NOMO-1 (cell line): ENCODE results near the gene GGACT.
"Not testable (repeated sequence)": the region's sequence is repeated elsewhere in the genome, so short reads cannot be mapped to it uniquely, and the experiment has no call there.

Experiments
- DNase-seq, 2 experiments: peaks; one replicate each; lab custom pipeline; 2025; ENCODE audit not compliant: unreplicated experiment in 2 of 2; lab: John Stamatoyannopoulos, UW

Gene GGACT

DNA sequence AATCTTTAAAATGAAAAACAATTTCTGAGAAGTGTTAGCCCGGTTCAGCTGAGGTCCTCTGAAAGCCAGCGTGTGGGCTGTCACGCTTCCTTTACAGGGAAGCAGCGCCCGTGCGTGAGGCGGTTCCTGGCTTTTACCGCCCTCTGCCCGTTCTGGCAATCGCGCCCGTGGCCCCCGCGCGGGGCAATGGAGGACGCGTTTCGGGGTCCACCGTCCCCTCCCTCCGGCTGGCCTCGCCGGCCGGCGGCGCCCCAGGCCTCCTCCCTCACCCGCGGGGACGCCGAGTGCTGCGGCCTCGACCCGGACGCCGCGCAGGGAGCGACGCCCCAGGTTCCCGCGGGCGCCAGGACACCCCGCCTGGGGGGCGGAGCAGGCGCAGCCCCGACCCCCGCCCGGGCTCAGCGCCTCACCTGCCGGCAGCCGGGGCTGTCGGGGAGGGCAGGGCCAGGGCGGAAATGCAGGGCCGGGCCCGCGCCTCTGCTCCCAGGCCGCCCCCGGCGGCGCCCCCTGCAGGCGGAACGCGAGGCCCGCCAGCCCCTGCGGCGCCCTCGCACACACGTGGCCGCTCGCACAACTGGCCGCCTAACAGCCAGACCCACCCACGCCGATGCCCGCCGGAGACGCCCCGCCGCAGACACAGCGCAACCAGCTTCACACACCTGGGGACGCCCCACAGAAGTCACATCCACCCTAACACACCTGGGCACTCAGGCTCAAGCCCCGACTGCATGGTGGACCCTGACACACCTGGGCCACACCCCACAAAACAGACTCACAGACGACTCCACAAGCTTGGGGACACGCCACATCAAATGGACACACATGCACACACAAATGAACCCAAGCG lies at the start of gene GGACT:
GGACT (minus strand) TSS at position 459 of the 847 bp plus-strand sequence. CDS start 56,198 bp downstream, outside the sequence.
- DNase-seq: peak; percentile 57 to 82

GRCh38 chr13:100637796-100638195 lies 49.2 kb upstream of the GGACT start:
- no peak for DNase-seq

- no peak for DNase-seq
These were observed 48.8 kb upstream of the GGACT start for GRCh38 chr13:100637380-100637779.

GRCh38 chr13:100636441-100636840 lies 47.9 kb upstream of the GGACT start:
- no peak for DNase-seq

GRCh38 chr13:100636004-100636403 lies 47.4 kb upstream of the GGACT start:
- no peak for DNase-seq

DNA sequence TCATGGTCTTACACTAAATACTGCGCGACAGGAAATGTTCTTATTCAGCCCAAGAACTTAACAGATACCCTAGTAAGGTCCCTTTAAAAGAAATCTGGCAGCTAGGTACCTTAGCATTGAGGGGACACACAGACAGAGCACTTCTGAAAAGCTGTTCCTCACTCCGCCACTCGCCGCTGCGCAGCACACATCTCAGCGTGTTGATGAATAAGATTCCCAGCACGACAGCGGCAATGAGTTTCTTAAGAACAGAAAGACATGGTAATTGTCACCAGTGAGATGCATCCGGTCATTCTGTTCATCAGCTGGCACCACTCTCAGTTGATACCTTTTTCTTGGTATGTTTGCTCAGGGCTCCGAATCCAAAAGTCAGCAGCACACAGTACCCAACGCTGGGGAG lies 46.1 kb upstream of the GGACT start:
- no peak for DNase-seq

- no peak for DNase-seq
These were observed 44.9 kb upstream of the GGACT start for GRCh38 chr13:100633461-100633860.

- no peak for DNase-seq
These were observed 42.0 kb upstream of the GGACT start for GRCh38 chr13:100630555-100630954.

DNA sequence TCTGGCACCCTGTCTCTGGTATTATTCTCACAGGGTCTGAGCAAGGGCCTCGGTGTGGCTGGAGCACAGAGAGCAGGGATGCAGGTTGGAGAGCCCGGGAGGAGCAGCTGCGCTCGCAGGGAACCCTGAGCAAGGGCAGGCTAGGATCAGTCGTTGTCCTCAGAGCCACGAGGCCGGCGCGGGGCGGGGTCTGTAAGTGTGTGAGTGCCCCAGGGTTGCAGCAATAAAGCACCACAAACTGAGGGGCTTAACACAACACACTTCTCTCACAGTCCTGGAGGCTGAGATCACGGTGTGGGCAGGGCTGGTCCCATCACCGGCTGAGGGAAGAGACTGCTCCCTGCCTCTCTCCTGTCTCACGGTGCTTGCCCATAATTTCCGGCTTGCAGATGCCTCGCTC lies 38.5 kb upstream of the GGACT start:
- DNase-seq: no peak

- no peak for DNase-seq
These were observed 36.9 kb upstream of the GGACT start for GRCh38 chr13:100625447-100625846.

DNA sequence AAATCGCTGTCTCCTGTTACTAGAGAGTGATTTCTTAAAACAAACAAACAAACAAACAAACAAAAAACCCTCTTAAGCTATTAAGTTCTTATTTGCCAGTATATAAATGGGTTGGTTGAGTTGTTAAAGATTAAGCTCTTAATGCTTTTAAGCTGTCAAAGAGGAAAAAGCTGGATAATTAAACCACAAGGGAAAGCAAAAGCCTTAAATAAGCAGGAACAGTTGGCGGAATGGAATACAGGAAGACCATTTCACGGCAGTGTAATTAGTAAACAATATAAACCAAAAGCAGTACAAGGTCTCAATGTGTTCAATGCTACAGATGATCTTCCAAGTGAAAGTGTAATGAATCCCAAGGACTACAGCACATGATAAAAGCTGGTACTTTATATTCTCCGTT lies 32.2 kb upstream of the GGACT start:
- DNase-seq: no peak

GRCh38 chr13:100619940-100620339 lies 31.4 kb upstream of the GGACT start:
- no peak for DNase-seq

DNA sequence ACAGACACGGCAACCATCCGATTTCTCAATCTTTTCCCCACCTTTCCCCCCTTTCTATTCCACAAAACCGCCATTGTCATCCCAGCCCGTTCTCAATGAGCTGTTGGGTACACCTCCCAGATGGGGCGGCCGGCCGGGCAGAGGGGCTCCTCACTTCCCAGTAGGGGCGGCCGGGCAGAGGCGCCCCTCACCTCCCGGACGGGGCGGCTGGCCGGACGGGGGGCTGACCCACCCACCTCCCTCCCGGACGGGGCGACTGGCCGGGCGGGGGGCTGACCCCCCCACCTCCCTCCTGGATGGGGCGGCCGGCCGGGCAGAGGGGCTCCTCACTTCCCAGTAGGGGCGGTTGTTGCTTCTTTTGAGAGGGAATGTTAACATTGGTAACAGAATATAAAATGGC lies 30.3 kb upstream of the GGACT start:
- DNase-seq: not testable (repeated sequence)

- no peak for DNase-seq
These were observed 24.4 kb upstream of the GGACT start for GRCh38 chr13:100613031-100613430.

GRCh38 chr13:100611678-100612492 lies 23.3 kb upstream of the GGACT start:
- no peak for DNase-seq

DNA sequence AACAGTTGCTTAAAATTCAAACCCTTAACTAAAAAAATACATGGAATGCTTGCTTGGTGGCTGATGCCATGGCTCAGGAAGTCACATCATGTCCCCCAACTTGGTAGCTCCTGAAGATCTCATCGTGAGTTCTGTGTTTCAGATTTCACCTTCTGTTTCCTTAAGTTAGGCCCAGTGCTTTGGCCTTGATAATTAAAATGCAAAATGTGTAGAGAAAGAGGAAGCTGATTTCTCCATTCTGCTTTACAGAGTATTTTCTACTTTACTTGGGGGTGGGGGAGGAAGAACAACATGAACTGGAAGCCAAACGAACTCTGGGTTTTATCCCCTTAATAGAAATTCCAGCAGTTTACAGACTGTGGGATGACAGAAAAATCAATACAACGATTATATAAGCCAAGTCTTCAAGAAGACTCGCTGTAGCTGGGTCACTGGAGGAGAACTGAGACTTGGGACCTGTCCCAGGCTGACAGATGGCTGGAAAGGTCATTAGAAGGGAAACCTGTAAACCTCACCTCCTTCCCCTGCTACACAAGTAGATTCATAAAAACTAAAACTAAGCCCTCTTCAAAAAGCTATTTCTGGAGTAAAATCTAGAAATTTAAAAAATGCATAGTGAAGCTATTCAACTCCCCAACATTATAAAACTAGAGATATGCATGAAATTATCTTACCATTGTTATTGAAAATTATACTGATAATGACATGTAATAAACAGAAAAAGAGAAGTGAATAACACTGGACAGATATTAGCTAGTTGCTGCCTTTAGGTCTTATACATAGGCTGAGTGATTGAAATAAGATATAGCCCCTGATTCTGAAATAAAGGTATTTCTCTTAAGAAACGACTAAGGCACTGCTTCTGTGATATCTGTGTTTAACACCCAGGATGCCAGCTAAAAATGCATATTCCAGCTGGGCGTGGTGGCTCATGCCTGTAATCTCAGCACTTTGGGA lies 22.1 kb upstream of the GGACT start:
- DNase-seq: peak; percentile 82 to 87

GRCh38 chr13:100608906-100609305 lies 20.3 kb upstream of the GGACT start:
- DNase-seq: peak; percentile 90 to 91

GRCh38 chr13:100608489-100608888 lies 19.9 kb upstream of the GGACT start:
- no peak for DNase-seq

GRCh38 chr13:100604918-100605710 lies 16.5 kb upstream of the GGACT start:
- DNase-seq: peak; percentile 11 to 15
